Gastroesophageal sphincter (tissue), 4 donors: ENCODE results near the gene SH3BP5. TPM values are rescaled to one million over a fixed set of nuclear protein-coding genes. Genes with fewer than 3 reads are reported as not detected.

Experiments used
- ATAC-seq: fragments of 150-250 bp; one replicate; pipeline ENCODE4 v1.9.1; 2016; ENCODE audit warnings: mild to moderate bottlenecking, moderate library complexity
- H3K27ac ChIP-seq, 4 donors: fragments of 200-600 bp; sonication (generic) in 3 of 4; 1 replicate in 3 of 4; 2 replicates in 1 of 4; pipeline ENCODE4 v1.5.1; 2016 to 2019
- H3K27me3 ChIP-seq: fragments of 200-600 bp; sonication (generic); one replicate; pipeline ENCODE4 v1.5.1; 2019
- H3K36me3 ChIP-seq, 2 donors: fragments of 200-600 bp; sonication (generic); one replicate each; pipeline ENCODE4 v1.5.1; 2019; ENCODE audit warnings: control low read depth in 1 of 2
- H3K4me1 ChIP-seq, 3 donors: fragments of 200-600 bp; sonication (generic); 1 replicate in 2 of 3; 2 replicates in 1 of 3; pipeline ENCODE4 v1.5.1; 2016 to 2019; ENCODE audit warnings: control low read depth in 2 of 3
- H3K4me3 ChIP-seq, 2 donors: fragments of 200-600 bp; sonication (generic); one replicate each; pipeline ENCODE4 v1.5.1; 2019; ENCODE audit warnings: mild to moderate bottlenecking in 1 of 2, moderate library complexity in 1 of 2
- H3K9me3 ChIP-seq, 3 donors: fragments of 200-600 bp; sonication (generic); one replicate each; pipeline ENCODE4 v1.5.1; 2017 to 2019; ENCODE audit warnings: control low read depth in 2 of 3
- CTCF ChIP-seq, 4 experiments: fragments of 200-600 bp in 2 of 4; fragments of 450-650 bp in 2 of 4; sonication (generic) in 1 of 4; IDR thresholded peaks; one replicate each; pipeline ENCODE4 v1.5.1; 2017 to 2019; ENCODE audit warnings: antibody characterized with exemption in 4 of 4, mild to moderate bottlenecking in 2 of 4, moderate library complexity in 2 of 4
- EP300 ChIP-seq: sonication (generic); formaldehyde crosslinking; IDR thresholded peaks from one replicate; pipeline ENCODE4 v1.6.1; 2017; ENCODE audit warnings: antibody characterized with exemption, mild to moderate bottlenecking
- POLR2A ChIP-seq, 2 donors: fragments of 450-650 bp; IDR thresholded peaks; one replicate each; pipeline ENCODE4 v1.6.1; 2017; ENCODE audit warnings: antibody characterized with exemption in 2 of 2, mild to moderate bottlenecking in 2 of 2, moderate library complexity in 1 of 2
- POLR2AphosphoS5 ChIP-seq: sonication (generic); formaldehyde crosslinking; IDR thresholded peaks from one replicate; pipeline ENCODE4 v1.6.1; 2017; ENCODE audit warnings: antibody characterized with exemption
- WGBS, 2 donors: methylation state at CpG; one replicate each; pipeline ENCODE4 v1.1.5; 2018; ENCODE audit warnings: low coverage in 1 of 2; 5-methylcytosine and 5-hydroxymethylcytosine counted together
- total RNA-seq, 4 donors: library from RNA; depleted of rRNA; stranded (reverse); fragments of >200 nt; gene quantifications; one replicate each; pipeline ENCODE4 v1.1.0, GENCODE V29; 2016

Gene SH3BP5
- total RNA-seq, 4 donors from 2014 or later = 23.5 to 56.4 (median 35.0) TPM

DNA sequence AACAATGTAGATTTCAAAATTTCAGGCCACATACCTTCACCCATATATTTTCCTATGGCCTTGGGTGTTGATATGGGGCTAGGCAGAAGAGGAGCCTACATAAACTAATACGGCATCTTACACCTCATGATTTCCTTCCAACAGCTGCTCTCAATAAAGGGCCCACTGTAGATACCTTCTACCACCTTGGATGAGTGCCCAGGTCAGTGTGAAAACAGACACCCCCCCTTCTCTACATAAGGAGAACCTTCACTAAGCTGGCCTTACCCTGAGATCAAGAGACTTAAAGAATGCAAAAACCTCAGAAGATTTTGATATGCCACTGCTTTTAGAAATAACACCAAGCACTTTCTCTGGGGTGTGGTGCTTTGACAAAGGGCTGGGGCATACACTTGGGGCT is 42.7 kb downstream of the SH3BP5 start:
- Histone ChIP-seq H3K4me1 (peaks cover 0 to 59% (median 18%) of the 10 kb centered on the region in 3 donors), H3K36me3 (no peaks in the 10 kb centered on the region), H3K9me3 (no peaks in the 10 kb centered on the region), H3K27me3 (no peaks in the 10 kb centered on the region), H3K4me3 (no peak overlapping the region), H3K27ac (peak overlapping the region in 1 of 4 donors; percentile 63)
- TF ChIP-seq EP300 (no peak), POLR2AphosphoS5 (no peak)
- 91 to 100% methylated on average over 1 of the region's 1 CpG for WGBS, 2 donors
- ATAC-seq = no peak

- ATAC-seq = no peak
- TF ChIP-seq EP300 = no peak
- TF ChIP-seq POLR2A (IDR thresholded peaks at IDR 0.05) = no peak
- TF ChIP-seq POLR2AphosphoS5 = no peak
- no peak for TF ChIP-seq CTCF (IDR thresholded peaks at IDR 0.05)
- 90 to 95% methylated on average over 2 to 6 of the region's 10 CpGs for WGBS, 2 donors
- no peaks in the 10 kb centered on the region for H3K27me3 ChIP-seq
- H3K27ac ChIP-seq = peak overlapping the region in 3 of 4 donors; percentile 42 to 63 (median 49)
- H3K4me3 ChIP-seq = no peak overlapping the region
- no peaks in the 10 kb centered on the region for H3K36me3 ChIP-seq
- peaks cover 0 to 61% (median 20%) of the 10 kb centered on the region in 3 donors for H3K4me1 ChIP-seq
- no peaks in the 10 kb centered on the region for H3K9me3 ChIP-seq
These were observed 43.9 kb downstream of the SH3BP5 start for GRCh38 chr3:15288331-15289035.

GRCh38 chr3:15287565-15288330 is 44.6 kb downstream of the SH3BP5 start:
- WGBS, 2 donors = 35 to 64% methylated on average over 7 to 13 of the region's 13 CpGs
- peaks cover 0 to 53% (median 13%) of the 10 kb centered on the region in 3 donors for H3K4me1 ChIP-seq
- peak; percentile 95 for ATAC-seq
- H3K4me3 ChIP-seq = no peak overlapping the region
- H3K9me3 ChIP-seq = no peaks in the 10 kb centered on the region
- no peaks in the 10 kb centered on the region for H3K36me3 ChIP-seq
- peak overlapping the region in 3 of 4 donors; percentile 42 to 75 (median 63) for H3K27ac ChIP-seq
- TF ChIP-seq POLR2AphosphoS5 (peak; percentile 86), CTCF (IDR thresholded peaks at IDR 0.05) (no peak), POLR2A (IDR thresholded peaks at IDR 0.05) (no peak), EP300 (peak; percentile 28)
- H3K27me3 ChIP-seq = no peaks in the 10 kb centered on the region

DNA sequence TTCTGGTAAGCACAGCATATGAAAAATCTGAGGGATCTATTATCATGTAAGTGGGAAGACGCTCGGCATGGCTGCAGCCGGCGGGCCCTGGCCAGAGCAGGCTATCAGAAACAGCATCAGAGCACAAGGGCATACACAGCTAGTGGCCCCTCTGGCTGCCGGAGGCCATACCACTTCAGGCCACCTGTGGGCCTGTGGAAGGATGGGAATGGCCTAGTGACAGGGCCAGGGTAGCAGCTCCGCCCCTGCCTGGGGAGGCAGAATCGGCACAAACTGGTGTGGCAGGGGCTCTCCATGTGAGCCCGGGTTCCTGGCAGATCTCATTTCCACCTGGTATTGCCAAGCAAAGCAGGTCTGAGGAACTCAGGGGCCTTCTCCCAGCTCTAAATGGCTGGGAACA is 46.4 kb downstream of the SH3BP5 start:
- no peaks in the 10 kb centered on the region for H3K36me3 ChIP-seq
- H3K27me3 ChIP-seq = no peaks in the 10 kb centered on the region
- peaks cover 0 to 36% (median 4%) of the 10 kb centered on the region in 3 donors for H3K4me1 ChIP-seq
- no peaks in the 10 kb centered on the region for H3K9me3 ChIP-seq
- H3K27ac ChIP-seq = peak overlapping the region in 2 of 4 donors; percentile 63 to 75
- WGBS, 2 donors = 92% methylated on average over 5 of the region's 8 CpGs; no CpG with 5 or more reads in 1 of the 2 donors
- TF ChIP-seq POLR2A (IDR thresholded peaks at IDR 0.05) = no peak
- TF ChIP-seq EP300 = no peak
- no peak for TF ChIP-seq POLR2AphosphoS5
- TF ChIP-seq CTCF (IDR thresholded peaks at IDR 0.05) = no peak
- no peak for ATAC-seq
- H3K4me3 ChIP-seq = no peak overlapping the region

- Histone ChIP-seq H3K27ac (no peak overlapping the region), H3K4me1 (peaks cover 0 to 42% (median 7%) of the 10 kb centered on the region in 3 donors), H3K36me3 (no peaks in the 10 kb centered on the region), H3K4me3 (no peak overlapping the region), H3K27me3 (no peaks in the 10 kb centered on the region), H3K9me3 (no peaks in the 10 kb centered on the region)
- TF ChIP-seq EP300 = no peak
- no peak for TF ChIP-seq POLR2AphosphoS5
- no peak for TF ChIP-seq CTCF (IDR thresholded peaks at IDR 0.05)
- no peak for TF ChIP-seq POLR2A (IDR thresholded peaks at IDR 0.05)
- ATAC-seq = no peak
- WGBS, 2 donors = 46 to 57% methylated on average over 3 of the region's 5 CpGs
These were observed 48.1 kb downstream of the SH3BP5 start for GRCh38 chr3:15284121-15284889.
